PC-3 (cell line): ENCODE measurements around the gene PLEKHO2.

ENCODE experiments used
- CTCF ChIP-seq: fragments of 300-600 bp; sonication (generic); conservative IDR thresholded peaks from 2 replicates; pipeline ENCODE4 v1.5.1; 2017; ENCODE audit warnings: antibody characterized with exemption, low read depth, mild to moderate bottlenecking, low read length
- EZH2 ChIP-seq: fragments of 300-600 bp; sonication (generic); IDR thresholded peaks from one replicate; pipeline ENCODE4 v1.6.1; 2017; ENCODE audit warnings: antibody characterized with exemption, mild to moderate bottlenecking, low read length; ENCODE audit not compliant: unreplicated experiment
- EZH2phosphoT487 ChIP-seq: fragments of 300-600 bp; sonication (generic); IDR thresholded peaks from 2 replicates; pipeline ENCODE4 v1.6.1; 2018; ENCODE audit warnings: mild to moderate bottlenecking, antibody characterized with exemption, low read length, borderline replicate concordance

- TF ChIP-seq CTCF: no peak
- no peak for TF ChIP-seq EZH2
- no peak for TF ChIP-seq EZH2phosphoT487
Measured at GRCh38 chr15:64916365-64916764, 74.7 kb downstream of the PLEKHO2 start.
